ENCODE data around the gene RNU1-2. TPM values are rescaled to one million over a fixed set of nuclear protein-coding genes. Genes with fewer than 3 reads are reported as not detected.
"Not testable (repeated sequence)": the region's sequence is repeated elsewhere in the genome, so short reads cannot be mapped to it uniquely, and the experiment has no call there.

Gene RNU1-2
- total RNA-seq, 1 experiment from 2014 or later, result not detected

GRCh38 chr1:16925635-16926490, 30.1 kb downstream of the RNU1-2 start:
- no peak for DNase-seq (ENCODE audit: low read depth)

DNA sequence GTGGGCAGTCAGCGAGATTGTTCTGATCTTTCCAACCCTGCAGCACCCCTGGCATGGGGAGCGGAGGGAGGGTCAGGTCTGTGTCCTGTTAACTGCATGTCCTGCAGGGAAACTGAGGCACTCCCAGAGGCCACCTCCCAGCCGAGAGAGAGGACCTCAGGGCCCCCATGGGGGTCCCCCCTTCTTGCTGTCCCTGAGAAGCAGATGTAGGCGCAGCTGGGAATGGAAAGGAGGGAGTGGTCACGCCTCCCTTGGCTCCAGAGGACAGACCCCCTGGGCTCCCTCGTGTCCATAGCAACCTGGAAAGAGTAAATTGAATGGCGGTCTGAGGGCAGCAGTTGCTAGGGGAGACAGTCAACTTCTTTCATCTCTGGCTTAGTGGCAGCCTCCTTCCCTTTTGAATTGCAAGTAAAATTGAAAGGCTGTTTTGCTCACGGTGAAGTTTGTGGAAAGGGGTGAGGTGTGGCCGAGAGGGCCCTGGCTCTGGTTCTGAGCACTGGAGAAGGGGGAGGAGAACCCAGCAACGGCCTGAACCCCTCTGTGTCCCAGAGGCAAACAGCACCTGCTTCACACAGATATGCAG, 30.8 kb downstream of the RNU1-2 start:
- DNase-seq (ENCODE audit: low read depth), result no peak

DNA sequence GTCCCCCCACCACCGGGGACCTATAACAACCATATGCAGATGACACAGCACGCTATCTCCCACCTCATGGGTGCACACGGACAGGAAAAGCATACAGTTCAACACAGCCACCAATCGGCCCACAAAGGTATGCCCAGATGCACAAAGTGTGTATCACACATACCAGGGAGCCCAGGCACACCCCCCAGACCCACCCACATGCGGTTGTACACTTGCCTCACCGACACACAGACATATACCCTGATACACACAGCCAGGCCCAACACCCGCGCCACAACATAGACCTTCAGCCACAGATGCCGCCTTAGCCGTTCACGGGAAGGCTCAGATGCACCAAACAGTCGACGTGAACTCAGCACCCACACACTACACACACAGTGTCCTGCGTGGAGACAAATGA, 31.5 kb downstream of the RNU1-2 start:
- no peak for DNase-seq (ENCODE audit: low read depth)

GRCh38 chr1:16927711-16928485, 32.1 kb downstream of the RNU1-2 start:
- DNase-seq (ENCODE audit: low read depth), result no peak

GRCh38 chr1:16929146-16930041, 33.6 kb downstream of the RNU1-2 start:
- DNase-seq (ENCODE audit: low read depth), result not testable (repeated sequence)

- not testable (repeated sequence) for DNase-seq (ENCODE audit: low read depth)
Measured at GRCh38 chr1:16931206-16931934, 35.6 kb downstream of the RNU1-2 start.

DNA sequence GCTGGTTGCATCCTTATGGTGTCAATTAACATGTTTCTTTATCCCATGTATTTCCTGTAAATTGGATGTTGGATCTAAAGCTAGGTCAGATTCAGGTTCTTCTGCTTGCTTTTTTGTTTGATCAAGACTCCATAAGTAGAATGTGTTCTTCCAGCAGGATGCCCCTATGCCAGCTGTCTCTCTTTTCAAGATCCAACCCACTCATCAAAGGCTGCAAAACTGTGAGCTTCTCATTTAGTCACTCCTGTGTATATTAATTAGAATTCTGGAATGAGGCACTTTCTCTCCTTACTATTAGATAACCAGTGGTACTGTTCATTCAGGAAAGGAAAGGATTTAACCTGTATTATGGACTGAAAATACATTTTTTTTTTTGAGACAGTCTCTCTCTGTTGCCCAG, 38.2 kb downstream of the RNU1-2 start:
- not testable (repeated sequence) for DNase-seq (ENCODE audit: low read depth)

- not testable (repeated sequence) for DNase-seq (ENCODE audit: low read depth)
Measured at GRCh38 chr1:16936580-16936979, 40.8 kb downstream of the RNU1-2 start.

DNA sequence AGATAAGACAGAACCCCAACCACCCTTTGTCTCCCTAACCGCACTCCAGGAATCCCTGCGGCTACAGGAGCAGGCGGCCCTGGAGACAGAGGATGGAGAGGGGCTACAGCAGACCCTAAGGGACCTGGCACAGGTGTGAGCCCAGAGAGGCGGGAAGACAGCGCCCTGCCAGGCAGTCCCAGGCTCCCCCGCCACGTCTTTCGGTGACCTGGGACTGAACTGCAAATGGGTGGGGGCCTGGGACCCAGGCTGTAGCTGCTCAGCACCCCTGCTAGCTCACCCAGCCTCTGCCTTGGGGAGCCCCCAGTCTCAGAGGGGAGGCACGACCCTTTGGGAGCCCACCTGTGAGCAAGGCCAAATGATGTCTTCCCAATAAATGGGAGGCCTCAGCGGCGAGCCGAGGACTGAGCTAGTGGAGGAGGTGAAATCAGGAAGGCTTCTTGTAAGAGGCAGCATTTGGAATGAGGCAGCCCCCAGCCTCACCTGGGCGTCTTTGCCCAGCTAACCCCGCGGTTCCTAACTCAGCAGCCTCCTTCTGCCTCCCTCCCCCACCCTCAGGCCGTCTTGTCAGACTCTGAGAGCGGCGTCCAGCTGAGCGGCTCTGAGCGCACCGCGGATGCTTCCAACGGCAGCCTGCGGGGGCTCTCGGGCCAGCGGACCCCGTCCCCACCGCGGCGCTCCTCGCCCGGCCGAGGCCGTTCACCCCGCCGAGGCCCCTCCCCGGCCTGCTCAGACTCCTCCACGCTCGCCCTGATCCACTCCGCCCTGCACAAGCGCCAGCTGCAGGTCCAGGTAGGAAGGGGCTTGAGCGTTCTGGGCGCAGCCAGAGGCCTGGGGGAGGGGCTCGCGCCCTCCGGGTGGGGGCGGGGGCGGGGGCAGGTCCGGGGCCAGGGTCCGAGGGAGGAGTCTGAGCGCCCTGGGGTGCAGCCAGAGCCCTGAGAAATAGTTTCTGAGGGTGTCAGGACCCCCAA, 42.9 kb downstream of the RNU1-2 start:
- DNase-seq (ENCODE audit: low read depth), result no peak

DNA sequence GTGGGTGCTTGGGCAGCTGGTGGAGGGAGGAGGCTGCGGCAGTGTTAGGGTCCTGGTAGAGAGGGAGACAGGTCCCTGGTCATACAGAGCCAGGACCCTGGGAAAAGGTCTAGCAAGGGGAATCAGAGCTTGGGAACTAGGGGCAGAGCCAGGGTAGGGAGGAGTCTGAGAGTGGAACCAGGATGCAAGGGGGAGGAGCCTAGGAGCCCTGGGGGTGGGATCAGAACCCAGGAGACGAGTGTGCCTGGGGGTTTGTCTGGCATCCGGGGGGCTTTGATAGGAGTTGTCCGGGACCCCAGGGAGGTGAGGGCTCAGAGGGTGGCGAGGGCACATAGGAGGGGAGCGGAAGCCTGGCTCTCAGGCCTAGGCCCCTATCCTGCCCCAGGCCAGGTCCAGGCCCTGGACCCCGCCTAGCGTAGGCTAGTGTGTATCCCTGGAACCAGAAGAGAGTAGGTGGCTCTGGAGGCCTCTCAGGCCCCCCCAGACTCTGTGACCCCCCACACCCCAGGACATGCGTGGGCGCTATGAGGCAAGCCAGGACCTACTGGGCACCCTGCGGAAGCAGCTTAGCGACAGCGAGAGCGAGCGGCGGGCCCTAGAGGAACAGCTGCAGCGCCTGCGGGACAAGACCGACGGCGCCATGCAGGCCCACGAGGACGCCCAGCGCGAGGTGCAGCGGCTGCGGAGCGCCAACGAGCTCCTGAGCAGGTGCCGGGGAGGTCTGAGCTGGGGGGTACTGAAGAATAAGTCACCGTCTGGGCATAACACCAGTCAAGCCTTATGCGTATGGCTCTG, 43.8 kb downstream of the RNU1-2 start:
- DNase-seq (ENCODE audit: low read depth), result not testable (repeated sequence)

- no peak for DNase-seq (ENCODE audit: low read depth)
Measured at GRCh38 chr1:16944038-16944437, 48.3 kb downstream of the RNU1-2 start.

DNA sequence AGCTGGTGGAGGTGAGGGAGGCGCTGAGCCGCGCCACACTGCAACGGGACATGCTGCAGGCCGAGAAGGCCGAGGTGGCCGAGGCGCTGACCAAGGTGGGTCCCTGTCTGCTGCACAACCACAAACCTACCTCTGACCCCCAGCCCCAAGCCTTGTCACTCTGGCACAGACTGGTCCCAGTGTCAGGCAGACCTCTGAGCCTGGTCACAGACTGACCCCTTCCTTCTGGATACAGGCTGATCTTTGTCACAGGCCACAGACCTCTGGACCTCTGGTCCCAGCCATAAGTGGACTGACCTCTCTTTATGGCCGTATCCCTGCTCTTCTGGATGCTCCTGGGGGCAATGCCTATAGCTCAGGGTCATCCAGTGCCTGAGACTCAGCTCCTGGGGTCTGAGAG, 49.7 kb downstream of the RNU1-2 start:
- DNase-seq (ENCODE audit: low read depth), result not testable (repeated sequence)

Other genes with a start within 250 kb of the RNU1-2 start
- under 0.01 TPM in 1 of 2 replicates, not detected in the other for gene RNU1-3, start 229.0 kb upstream of the RNU1-2 start, total RNA-seq (2014; rRNA removed)
- under 0.01 TPM in 1 of 2 replicates, not detected in the other for gene RNU1-4, start 155.5 kb upstream of the RNU1-2 start, total RNA-seq (2014; rRNA removed)
- 9.4 and 12.3 TPM in 2 replicates for gene CROCC, start 26.0 kb downstream of the RNU1-2 start, total RNA-seq (2014; rRNA removed)
- 5.8 and 12.9 TPM in 2 replicates for gene MFAP2, start 84.6 kb downstream of the RNU1-2 start, total RNA-seq (2014; rRNA removed)
- gene ATP13A2, start 115.9 kb downstream of the RNU1-2 start, total RNA-seq (2014; rRNA removed), result 167 and 211 TPM in 2 replicates
- gene SDHB, start 158.1 kb downstream of the RNU1-2 start, total RNA-seq (2014; rRNA removed), result 157 and 196 TPM in 2 replicates
- 0.38 and 0.86 TPM in 2 replicates for gene PADI2, start 223.5 kb downstream of the RNU1-2 start, total RNA-seq (2014; rRNA removed)

Data from LHCN-M2 (cell line).